Naive thymus-derived CD4-positive, alpha-beta T cell (primary cell): ENCODE results near the gene FAM83D. TPM values are rescaled to one million over a fixed set of nuclear protein-coding genes. Genes with fewer than 3 reads are reported as not detected.

ENCODE experiments used
- ATAC-seq: fragments of 150-1000 bp; cut with Tn5 transposase; 2 replicates; pipeline ENCODE4 v1.10.0; 2021; ENCODE audit warnings: mild to moderate bottlenecking, moderate library complexity
- CTCF ChIA-PET: fragments of 350-600 bp; sonication (Branson Sonifier 250); formaldehyde crosslinking; loops from one replicate; lab custom pipeline; 2021; ENCODE audit warnings: antibody characterized with exemption; lab: Charles Lee
- POLR2A ChIA-PET: fragments of 350-600 bp; sonication (Branson Sonifier 250); formaldehyde crosslinking; loops from one replicate; lab custom pipeline; 2021; ENCODE audit warnings: antibody characterized with exemption, inconsistent platforms; lab: Charles Lee
- DNase-seq, 9 donors: peaks; one replicate each; pipeline versions ENCODE4 v3.0.0 to v3.0.0-alpha.2; 2020 to 2022; ENCODE audit warnings: mixed read lengths in 1 of 9
- H3K27ac ChIP-seq: one replicate; pipeline ENCODE4 v1.7.0; 2013; ENCODE audit warnings: mild to moderate bottlenecking, low read depth, low read length, moderate library complexity
- H3K27me3 ChIP-seq, 2 donors: one replicate each; pipeline ENCODE4 v1.7.0; 2013; ENCODE audit warnings: low read length in 2 of 2, mild to moderate bottlenecking in 2 of 2, moderate library complexity in 2 of 2; ENCODE audit not compliant: control insufficient read depth in 2 of 2, insufficient read depth in 2 of 2
- H3K36me3 ChIP-seq, 3 experiments: 1 replicate in 2 of 3; 2 replicates in 1 of 3; pipeline ENCODE4 v1.7.0; 2013; ENCODE audit warnings: low read length in 3 of 3, mild to moderate bottlenecking in 3 of 3, moderate library complexity in 1 of 3; ENCODE audit not compliant: insufficient read depth in 3 of 3, control insufficient read depth in 2 of 3
- H3K4me1 ChIP-seq, 2 donors: one replicate each; pipeline ENCODE4 v1.7.0; 2013; ENCODE audit warnings: low read length in 2 of 2, mild to moderate bottlenecking in 2 of 2, moderate library complexity in 1 of 2; ENCODE audit not compliant: control insufficient read depth in 2 of 2, insufficient read depth in 2 of 2
- H3K4me3 ChIP-seq: 2 replicates; pipeline ENCODE4 v1.7.0; 2013; ENCODE audit warnings: mild to moderate bottlenecking, low read length
- H3K9me3 ChIP-seq, 3 experiments: 1 replicate in 2 of 3; 2 replicates in 1 of 3; pipeline ENCODE4 v1.7.0; 2013; ENCODE audit warnings: low read length in 3 of 3; ENCODE audit not compliant: control insufficient read depth in 2 of 3
- H3K27ac Mint-ChIP-seq, 9 donors: one replicate each; pipeline ENCODE4 v1.8.0; 2020 to 2022; ENCODE audit warnings: mixed read lengths in 9 of 9, mild to moderate bottlenecking in 8 of 9, moderate library complexity in 5 of 9, inconsistent platforms in 2 of 9
- H3K27me3 Mint-ChIP-seq, 5 donors: one replicate each; pipeline ENCODE4 v1.8.0; 2021 to 2022; ENCODE audit warnings: mixed read lengths in 5 of 5, mild to moderate bottlenecking in 1 of 5
- H3K36me3 Mint-ChIP-seq, 5 donors: one replicate each; pipeline ENCODE4 v1.8.0; 2020 to 2022; ENCODE audit warnings: mixed read lengths in 5 of 5, mild to moderate bottlenecking in 3 of 5, inconsistent platforms in 1 of 5
- H3K4me1 Mint-ChIP-seq, 7 donors: one replicate each; pipeline ENCODE4 v1.8.0; 2020 to 2022; ENCODE audit warnings: mixed read lengths in 7 of 7, mild to moderate bottlenecking in 3 of 7, inconsistent platforms in 1 of 7
- H3K4me3 Mint-ChIP-seq, 10 donors: one replicate each; pipeline ENCODE4 v1.8.0; 2020 to 2022; ENCODE audit warnings: mild to moderate bottlenecking in 10 of 10, mixed read lengths in 10 of 10, moderate library complexity in 6 of 10, inconsistent platforms in 2 of 10
- H3K9me3 Mint-ChIP-seq, 11 donors: one replicate each; pipeline ENCODE4 v1.8.0; 2020 to 2022; ENCODE audit warnings: mixed read lengths in 11 of 11, mild to moderate bottlenecking in 4 of 11, inconsistent platforms in 1 of 11, moderate library complexity in 1 of 11
- intact Hi-C, 2 donors: fragments of 100-400 bp; cut with micrococcal nuclease; formaldehyde crosslinking; loops; one replicate each; pipeline ENCODE4 v1.15.1; 2023
- polyA plus RNA-seq, 2 donors: library from polyadenylated mRNA; unstranded; fragments of 300-500 nt; fragmentation: Illumina TruSeq; gene quantifications; one replicate each; pipeline ENCODE4 v1.2.3, GENCODE V29; 2021
- total RNA-seq, 6 experiments: library from RNA in 5 of 6; stranded (reverse) in 5 of 6; gene quantifications; 1 replicate in 5 of 6; 2 replicates in 1 of 6; pipeline ENCODE4 v1.2.3 and lab custom pipeline; 2021 to 2026

Gene FAM83D
- total and polyA plus RNA-seq, 7 experiments from 2014 or later: 0.82 to 11.1 (median 1.8) TPM

DNA sequence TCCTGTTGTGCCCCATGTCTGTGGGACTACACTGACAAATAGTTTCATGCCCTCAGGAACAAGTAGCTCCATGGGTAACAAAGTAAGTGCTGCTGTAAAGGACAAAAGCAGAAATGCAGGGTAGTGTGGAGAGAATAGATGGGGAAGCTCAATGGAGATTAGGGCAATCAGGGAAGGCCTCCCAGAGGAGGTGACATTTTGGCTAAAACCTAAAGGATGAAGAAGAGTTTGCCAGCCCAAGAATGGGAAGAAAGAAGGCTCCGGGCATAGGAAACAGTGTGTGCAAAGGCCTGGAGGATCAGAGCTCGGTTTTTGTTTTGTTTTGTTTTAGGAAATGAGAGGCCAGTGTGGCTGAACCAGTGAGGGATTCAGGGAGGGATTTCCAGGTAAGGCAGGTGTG, 43.6 kb upstream of the FAM83D start:
- DNase-seq (no peak), ATAC-seq (no peak)
- H3K36me3 Mint-ChIP-seq: peaks cover 0 to 23% (median 6%) of the 10 kb centered on the region in 5 donors
- H3K27me3 ChIP-seq: no peaks in the 10 kb centered on the region
- ChIA-PET CTCF (interaction anchor here (1.4 to 1.8 kb wide), 2 partner anchors 10 kb away, joined by 6 to 7 read pairs; no protein-coding TSS in a partner anchor), POLR2A (interaction anchor here (1.2 kb wide), 1 partner anchor 11 kb away, joined by 3 read pairs; no protein-coding TSS in a partner anchor)
- peaks cover 5 to 17% of the 10 kb centered on the region in 2 donors for H3K4me1 ChIP-seq
- H3K9me3 ChIP-seq: no peaks in the 10 kb centered on the region
- H3K27ac ChIP-seq: no peak overlapping the region
- no peaks in the 10 kb centered on the region for H3K27me3 Mint-ChIP-seq
- peak overlapping the region in 4 of 10 donors; percentile 18 to 54 (median 30) for H3K4me3 Mint-ChIP-seq
- intact Hi-C loops: no loop called here
- H3K9me3 Mint-ChIP-seq: peaks cover 0 to 4% (median 0%) of the 10 kb centered on the region in 11 donors
- no peak overlapping the region for H3K4me3 ChIP-seq
- peaks cover 29 to 69% (median 39%) of the 10 kb centered on the region in 7 donors for H3K4me1 Mint-ChIP-seq
- H3K27ac Mint-ChIP-seq: peak overlapping the region in 8 of 9 donors; percentile 65 to 85 (median 76)
- no peaks in the 10 kb centered on the region for H3K36me3 ChIP-seq

DNA sequence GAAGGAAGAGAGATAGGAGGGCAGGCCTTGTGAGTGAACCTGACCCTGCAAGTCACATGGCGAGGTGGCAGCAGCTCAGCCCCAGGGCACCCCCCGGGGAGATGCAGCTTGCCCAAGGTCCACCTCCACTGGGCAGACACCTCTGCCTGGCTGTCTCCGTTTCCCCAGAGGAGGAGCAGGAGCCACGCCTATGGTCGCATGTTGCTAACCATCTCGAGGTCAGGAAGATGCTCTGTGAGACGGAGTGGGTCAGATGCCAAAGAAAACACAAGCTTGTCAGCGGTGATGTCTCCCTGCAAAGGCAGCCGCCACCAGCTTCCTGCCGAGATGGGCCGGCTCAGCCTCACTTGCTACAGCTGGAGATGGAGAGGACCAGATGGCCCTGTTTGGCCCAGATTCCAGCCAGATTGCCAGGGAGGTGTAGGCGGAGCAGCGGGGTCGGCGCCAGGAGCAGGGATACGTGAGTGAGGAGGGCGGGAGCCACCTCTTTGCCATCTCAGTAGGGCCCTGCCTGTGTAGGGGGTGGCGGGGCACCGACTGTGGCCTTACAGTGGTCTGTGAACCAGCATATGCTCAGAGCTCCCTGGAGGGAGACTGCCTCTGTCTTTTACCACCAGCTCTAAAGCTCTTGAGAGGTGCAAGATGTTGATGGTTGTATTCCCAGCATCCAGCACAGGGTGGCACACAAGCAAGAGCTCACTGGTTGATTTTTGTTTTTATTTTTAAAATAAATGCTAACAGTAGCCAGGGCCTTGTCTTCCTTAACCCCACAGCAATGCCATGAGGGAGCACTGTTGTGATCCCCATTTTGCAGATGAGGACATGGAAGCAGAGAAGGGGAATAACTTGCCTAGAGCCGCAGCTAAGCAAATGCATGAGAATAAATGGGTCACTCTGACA, 42.9 kb upstream of the FAM83D start:
- ChIA-PET CTCF (interaction anchor here (1.4 kb wide), 1 partner anchor 9 kb away, joined by 6 read pairs; no protein-coding TSS in a partner anchor), POLR2A (interaction anchor here (1.2 kb wide), 1 partner anchor 10 kb away, joined by 3 read pairs; no protein-coding TSS in a partner anchor)
- peak overlapping the region in 2 of 10 donors; percentile 15 to 54 for H3K4me3 Mint-ChIP-seq
- H3K27me3 ChIP-seq: no peaks in the 10 kb centered on the region
- H3K9me3 ChIP-seq: no peaks in the 10 kb centered on the region
- peak overlapping the region; percentile 52 to 85 (median 76) for H3K27ac Mint-ChIP-seq
- H3K4me1 ChIP-seq: peaks cover 5 to 15% of the 10 kb centered on the region in 2 donors
- DNase-seq (no peak), ATAC-seq (peak; percentile 31)
- peaks cover 0 to 4% (median 0%) of the 10 kb centered on the region in 11 donors for H3K9me3 Mint-ChIP-seq
- peaks cover 0 to 23% (median 6%) of the 10 kb centered on the region in 5 donors for H3K36me3 Mint-ChIP-seq
- intact Hi-C loops: no loop called here
- no peak overlapping the region for H3K27ac ChIP-seq
- H3K27me3 Mint-ChIP-seq: no peaks in the 10 kb centered on the region
- H3K4me3 ChIP-seq: no peak overlapping the region
- peaks cover 26 to 64% (median 32%) of the 10 kb centered on the region in 7 donors for H3K4me1 Mint-ChIP-seq
- no peaks in the 10 kb centered on the region for H3K36me3 ChIP-seq

DNA sequence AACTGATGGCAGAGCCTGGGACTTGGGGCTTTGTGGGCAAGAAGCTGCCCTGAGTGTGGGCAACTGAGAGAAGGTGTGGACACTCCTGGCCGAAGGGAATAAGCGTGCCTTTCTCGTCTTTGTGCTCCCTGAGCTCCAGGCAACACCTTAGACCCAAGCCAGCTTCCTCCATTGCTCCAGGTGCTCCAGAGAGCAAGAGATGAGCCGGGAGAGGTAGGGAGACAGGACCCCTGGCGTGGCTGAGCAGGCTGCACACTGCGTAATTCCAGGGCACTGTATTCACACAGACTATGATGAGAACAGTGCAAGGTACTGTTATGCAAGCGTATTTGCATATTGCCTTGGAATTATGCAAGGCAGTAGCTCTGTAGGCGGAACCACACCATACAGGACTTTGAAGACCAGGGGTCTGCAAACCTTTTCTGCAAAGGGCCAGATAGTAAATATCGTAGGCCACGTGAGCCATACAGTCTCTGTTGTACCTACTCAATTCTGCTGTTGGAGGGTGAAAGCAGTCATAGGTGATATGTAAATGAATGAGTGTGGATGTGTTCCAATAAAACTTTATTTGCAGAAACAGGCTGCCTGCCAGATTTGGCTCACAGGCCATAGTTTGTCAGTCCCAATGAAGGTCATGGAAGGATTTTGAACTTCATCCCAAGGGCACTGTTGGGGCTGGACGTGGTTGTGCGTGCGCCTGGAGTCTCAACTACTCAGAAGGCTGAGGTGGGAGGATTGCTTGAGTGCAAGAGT, 42.1 kb upstream of the FAM83D start:
- DNase-seq (no peak), ATAC-seq (peak; percentile 42)
- no peak overlapping the region for H3K27ac ChIP-seq
- ChIA-PET CTCF (interaction anchor here (1.4 kb wide), 1 partner anchor 8 kb away, joined by 6 read pairs; no protein-coding TSS in a partner anchor), POLR2A (interaction anchor here (0.6 to 1.7 kb wide), 3 partner anchors 10 to 121 kb away, joined by 3 to 4 read pairs (median 3); no protein-coding TSS in a partner anchor)
- Mint-ChIP-seq H3K27me3 (no peaks in the 10 kb centered on the region), H3K9me3 (peaks cover 0 to 4% (median 0%) of the 10 kb centered on the region in 11 donors), H3K4me1 (peaks cover 21 to 62% (median 25%) of the 10 kb centered on the region in 7 donors), H3K4me3 (no peak overlapping the region), H3K36me3 (peaks cover 0 to 17% (median 6%) of the 10 kb centered on the region in 5 donors), H3K27ac (peak overlapping the region in 1 of 9 donors; percentile 31)
- H3K9me3 ChIP-seq: no peaks in the 10 kb centered on the region
- intact Hi-C loops: no loop called here
- H3K36me3 ChIP-seq: no peaks in the 10 kb centered on the region
- no peak overlapping the region for H3K4me3 ChIP-seq
- no peaks in the 10 kb centered on the region for H3K27me3 ChIP-seq
- H3K4me1 ChIP-seq: peaks cover 5 to 12% of the 10 kb centered on the region in 2 donors

DNA sequence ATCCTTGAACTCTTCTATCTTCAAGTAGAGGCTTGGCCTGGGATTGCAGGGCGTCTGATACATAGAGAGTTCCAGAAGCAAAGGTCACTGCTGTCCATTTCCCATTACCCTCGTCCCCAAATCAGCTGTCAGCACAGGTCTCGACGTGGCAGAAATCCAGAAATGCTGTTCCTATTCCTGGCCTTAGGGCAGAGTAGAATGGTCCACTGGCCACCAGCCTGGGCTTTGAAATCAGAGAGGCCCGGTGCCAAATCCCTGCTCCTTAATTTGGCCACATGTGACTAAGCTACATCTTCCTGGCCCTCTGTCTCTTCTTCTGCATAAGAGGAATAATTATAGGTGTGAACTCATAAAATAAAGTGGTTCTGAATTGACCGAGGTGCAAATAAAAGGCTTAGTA, 40.9 kb upstream of the FAM83D start:
- no peak overlapping the region for H3K4me3 ChIP-seq
- peaks cover 18 to 60% (median 26%) of the 10 kb centered on the region in 7 donors for H3K4me1 Mint-ChIP-seq
- no peaks in the 10 kb centered on the region for H3K9me3 ChIP-seq
- H3K27ac Mint-ChIP-seq: peak overlapping the region in 2 of 9 donors; percentile 26 to 33
- no peaks in the 10 kb centered on the region for H3K36me3 ChIP-seq
- intact Hi-C loops: no loop called here
- H3K27me3 Mint-ChIP-seq: no peaks in the 10 kb centered on the region
- ATAC-seq: no peak
- H3K4me1 ChIP-seq: peaks cover 5 to 12% of the 10 kb centered on the region in 2 donors
- DNase-seq: no peak
- peaks cover 0 to 4% (median 0%) of the 10 kb centered on the region in 11 donors for H3K9me3 Mint-ChIP-seq
- H3K27ac ChIP-seq: no peak overlapping the region
- H3K4me3 Mint-ChIP-seq: no peak overlapping the region
- ChIA-PET POLR2A (interaction anchor here (1.7 kb wide), 1 partner anchor 11 kb away, joined by 3 read pairs; no protein-coding TSS in a partner anchor), CTCF (no interaction called here)
- H3K36me3 Mint-ChIP-seq: peaks cover 0 to 13% (median 6%) of the 10 kb centered on the region in 5 donors
- H3K27me3 ChIP-seq: no peaks in the 10 kb centered on the region

DNA sequence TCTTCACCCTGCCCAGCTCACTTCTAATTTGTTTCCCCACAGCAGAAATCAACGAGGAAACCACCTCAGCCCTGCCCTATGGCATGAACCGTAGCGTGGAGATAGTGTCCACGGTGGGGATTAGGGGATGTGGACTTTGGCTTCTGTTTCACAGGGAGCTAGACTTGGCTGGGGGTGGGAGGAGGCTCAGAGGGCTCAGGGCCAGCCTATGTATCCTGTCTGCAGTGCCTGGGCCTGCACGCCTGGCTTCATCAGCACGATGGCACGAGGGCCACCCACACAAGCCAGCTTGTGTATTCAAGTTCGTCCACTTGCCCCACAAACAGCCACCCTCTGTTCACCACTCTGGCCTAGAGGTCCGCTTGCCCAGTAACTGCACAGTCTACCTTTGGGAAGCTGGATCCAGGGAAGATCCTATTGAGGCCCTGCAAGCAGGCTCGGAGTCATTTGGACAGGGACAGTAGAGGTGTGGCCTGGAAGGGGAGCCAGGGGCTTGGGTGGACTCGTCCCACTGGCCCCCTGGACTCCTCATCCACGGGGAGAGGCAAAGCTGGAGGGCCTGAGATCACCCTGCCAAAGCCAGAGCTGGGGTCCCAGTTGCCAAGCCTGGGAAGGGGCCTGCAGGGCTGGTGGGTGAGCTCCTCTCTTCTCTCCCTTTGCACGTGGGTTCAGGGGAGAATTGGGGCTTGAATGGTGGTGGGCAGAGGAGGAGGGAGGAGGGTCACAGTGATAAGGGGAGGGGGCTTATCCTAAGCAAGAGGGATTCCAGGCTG, 38.0 kb upstream of the FAM83D start:
- no peak overlapping the region for H3K27ac ChIP-seq
- no peak overlapping the region for H3K4me3 Mint-ChIP-seq
- CTCF ChIA-PET: interaction anchor here (1.3 kb wide), 1 partner anchor 10 kb away, joined by 4 read pairs; no protein-coding TSS in a partner anchor
- H3K4me1 Mint-ChIP-seq: peaks cover 11 to 48% (median 16%) of the 10 kb centered on the region in 7 donors
- ATAC-seq (no peak), DNase-seq (no peak)
- H3K27ac Mint-ChIP-seq: peak overlapping the region in 6 of 9 donors; percentile 29 to 59 (median 35)
- no peak overlapping the region for H3K4me3 ChIP-seq
- H3K9me3 Mint-ChIP-seq: peaks cover 0 to 4% (median 0%) of the 10 kb centered on the region in 11 donors
- intact Hi-C loops: no loop called here
- H3K27me3 ChIP-seq: no peaks in the 10 kb centered on the region
- H3K36me3 Mint-ChIP-seq: peaks cover 0 to 11% (median 5%) of the 10 kb centered on the region in 5 donors
- no peaks in the 10 kb centered on the region for H3K9me3 ChIP-seq
- H3K36me3 ChIP-seq: peaks cover 0 to 3% (median 0%) of the 10 kb centered on the region in 3 experiments
- POLR2A ChIA-PET: no interaction called here
- H3K27me3 Mint-ChIP-seq: no peaks in the 10 kb centered on the region
- peaks cover 5 to 6% of the 10 kb centered on the region in 2 donors for H3K4me1 ChIP-seq
